HepG2 (cell line): ENCODE measurements around the gene MBTD1. TPM values are rescaled to one million over a fixed set of nuclear protein-coding genes. Genes with fewer than 3 reads are reported as not detected.

Experiments used
- ARID2 ChIP-seq: sonication (generic); formaldehyde crosslinking; IDR thresholded peaks from 2 replicates; pipeline ENCODE4 v1.8.1; 2022; ENCODE audit warnings: mild to moderate bottlenecking, missing genetic modification reagents, borderline replicate concordance
- ARNT ChIP-seq: fragments of 450-650 bp; IDR thresholded peaks from 2 replicates; pipeline ENCODE4 v1.6.1; 2017
- ATF3 ChIP-seq: sonication (generic); formaldehyde crosslinking; IDR thresholded peaks from 2 replicates; pipeline ENCODE4 v1.4.0; 2020; ENCODE audit warnings: missing genetic modification reagents
- CAMTA2 ChIP-seq: sonication (generic); formaldehyde crosslinking; IDR thresholded peaks from 2 replicates; pipeline ENCODE4 v1.4.0; 2020; ENCODE audit warnings: mild to moderate bottlenecking, missing genetic modification reagents, borderline replicate concordance
- CENPBD1 ChIP-seq: sonication (generic); formaldehyde crosslinking; IDR thresholded peaks from 2 replicates; pipeline ENCODE4 v1.8.0; 2022; ENCODE audit warnings: missing genetic modification reagents, low read depth, mild to moderate bottlenecking, borderline replicate concordance
- DR1 ChIP-seq: sonication (generic); formaldehyde crosslinking; IDR thresholded peaks from 2 replicates; pipeline ENCODE4 v1.8.0; 2021; ENCODE audit warnings: mild to moderate bottlenecking, missing genetic modification reagents, inconsistent platforms
- HMGXB4 ChIP-seq, 2 experiments: sonication (generic) in 1 of 2; formaldehyde crosslinking in 1 of 2; IDR thresholded peaks; 2 replicates each; pipeline versions ENCODE4 v1.4.0 to v1.6.1; 2018 to 2020; ENCODE audit warnings: missing genetic modification reagents in 2 of 2, borderline replicate concordance in 1 of 2, low read depth in 1 of 2, mild to moderate bottlenecking in 1 of 2, missing biosample characterization in 1 of 2
- JDP2 ChIP-seq: sonication (generic); formaldehyde crosslinking; IDR thresholded peaks from 2 replicates; pipeline ENCODE4 v1.8.1; 2022; ENCODE audit warnings: missing genetic modification reagents, borderline replicate concordance
- MEIS1 ChIP-seq: sonication (generic); formaldehyde crosslinking; IDR thresholded peaks from 2 replicates; pipeline ENCODE4 v1.9.0; 2021; ENCODE audit warnings: mild to moderate bottlenecking, missing genetic modification reagents, moderate library complexity, borderline replicate concordance
- RARG ChIP-seq: sonication (generic); formaldehyde crosslinking; IDR thresholded peaks from 2 replicates; pipeline ENCODE4 v1.4.0; 2020; ENCODE audit warnings: low read depth, mild to moderate bottlenecking, missing genetic modification reagents
- RBM22 ChIP-seq: fragments of 200-400 bp; formaldehyde crosslinking; optimal IDR thresholded peaks from 2 replicates; pipeline ENCODE3; 2017; ENCODE audit warnings: mild to moderate bottlenecking, low read length, moderate library complexity
- REPIN1 ChIP-seq: sonication (generic); formaldehyde crosslinking; IDR thresholded peaks from 2 replicates; pipeline ENCODE4 v1.8.0; 2022; ENCODE audit warnings: missing genetic modification reagents, low read depth, mild to moderate bottlenecking, borderline replicate concordance
- SRSF1 ChIP-seq: fragments of 200-400 bp; formaldehyde crosslinking; optimal IDR thresholded peaks from 2 replicates; pipeline ENCODE3; 2017; ENCODE audit warnings: mild to moderate bottlenecking, low read depth, low read length, moderate library complexity
- TRIM24 ChIP-seq: sonication (generic); formaldehyde crosslinking; IDR thresholded peaks from 2 replicates; pipeline ENCODE4 v1.8.0; 2022; ENCODE audit warnings: mild to moderate bottlenecking, missing genetic modification reagents
- ZBTB39 ChIP-seq: sonication (generic); formaldehyde crosslinking; IDR thresholded peaks from 2 replicates; pipeline ENCODE4 v1.5.0; 2020; ENCODE audit warnings: missing genetic modification reagents
- ZNF331 ChIP-seq: sonication (generic); formaldehyde crosslinking; IDR thresholded peaks from 2 replicates; pipeline ENCODE4 v1.4.0; 2020; ENCODE audit warnings: missing genetic modification reagents
- ZNF569 ChIP-seq: sonication (generic); formaldehyde crosslinking; IDR thresholded peaks from 2 replicates; pipeline ENCODE4 v1.5.0; 2020; ENCODE audit warnings: mild to moderate bottlenecking, missing genetic modification reagents, moderate library complexity, borderline replicate concordance
- ZNF574 ChIP-seq: sonication (generic); formaldehyde crosslinking; IDR thresholded peaks from 2 replicates; pipeline ENCODE4 v1.4.0; 2020; ENCODE audit warnings: missing genetic modification reagents
- ZNF781 ChIP-seq: sonication (generic); formaldehyde crosslinking; IDR thresholded peaks from 2 replicates; pipeline ENCODE4 v1.5.1; 2020; ENCODE audit warnings: borderline replicate concordance, mild to moderate bottlenecking, missing genetic modification reagents; ENCODE audit errors: not compliant biosample characterization
- ZNF782 ChIP-seq: sonication (generic); formaldehyde crosslinking; IDR thresholded peaks from 2 replicates; pipeline ENCODE4 v1.4.0; 2020; ENCODE audit warnings: missing genetic modification reagents, mild to moderate bottlenecking, borderline replicate concordance
- ZSCAN30 ChIP-seq: sonication (generic); formaldehyde crosslinking; IDR thresholded peaks from 2 replicates; pipeline ENCODE4 v1.5.0; 2020; ENCODE audit warnings: mild to moderate bottlenecking, missing genetic modification reagents
- polyA plus RNA-seq, 8 experiments: library from polyadenylated mRNA; depleted of rRNA in 3 of 8; stranded (reverse) in 7 of 8; unstranded in 1 of 8; fragments of >200 nt; fragmentation: Illumina TruSeq in 4 of 8; extraction: Trizol in 4 of 8; gene quantifications; 2 replicates each; pipeline versions ENCODE4 v1.2.1 to v1.2.3, GENCODE V29; 2011 to 2016; ENCODE audit warnings: low read depth in 4 of 8, missing spikeins in 1 of 8, mixed read lengths in 1 of 8; ENCODE audit not compliant: insufficient read depth in 1 of 8
- total RNA-seq, 5 experiments: library from RNA; depleted of rRNA; stranded (reverse); fragments of >200 nt; fragmentation: Illumina TruSeq; extraction: Trizol; gene quantifications; 2 replicates each; pipeline ENCODE4 v1.2.3, GENCODE V29; 2016; ENCODE audit warnings: low read depth in 1 of 5

The MBTD1 gene
- total and polyA plus RNA-seq, 2 of the 13 experiments (the other 11 are each of a cell fraction or from before 2014, with no cell fraction given) = 20.9 TPM

- no peak for TF ChIP-seq ZNF574
- no peak for TF ChIP-seq ARNT
- peak in 1 of 2 experiments; percentile 8; a peak in 1 of 4 replicates for TF ChIP-seq HMGXB4 (CRISPR knock-in tag; IDR thresholded peaks at IDR 0.05; ENCODE audit: borderline replicate concordance in 1 of 2, low read depth in 1 of 2)
- no peak for TF ChIP-seq TRIM24 (CRISPR knock-in tag)
- TF ChIP-seq RARG (CRISPR knock-in tag) = no peak
- 0 out of 2 replicates have a peak, but pooled peaks have one; percentile 4 for TF ChIP-seq ZNF569 (CRISPR knock-in tag)
- TF ChIP-seq RBM22 = no peak
- 0 out of 2 replicates have a peak, but pooled peaks have one; percentile 8 for TF ChIP-seq ZNF331 (CRISPR knock-in tag)
- TF ChIP-seq ZSCAN30 (CRISPR knock-in tag) = no peak
- no peak for TF ChIP-seq CENPBD1 (CRISPR knock-in tag)
- TF ChIP-seq ATF3 (CRISPR knock-in tag) = no peak
- no peak for TF ChIP-seq ZNF782 (CRISPR knock-in tag)
- TF ChIP-seq SRSF1 = no peak
- no peak for TF ChIP-seq JDP2
- TF ChIP-seq ARID2 (CRISPR knock-in tag) = 0 out of 2 replicates have a peak, but pooled peaks have one; percentile 40
- TF ChIP-seq MEIS1 (CRISPR knock-in tag) = 0 out of 2 replicates have a peak, but pooled peaks have one; percentile 22
- no peak for TF ChIP-seq DR1
- no peak for TF ChIP-seq ZBTB39 (CRISPR knock-in tag)
- no peak for TF ChIP-seq CAMTA2 (CRISPR knock-in tag)
- TF ChIP-seq ZNF781 (CRISPR knock-in tag) = peak; percentile 1
- TF ChIP-seq REPIN1 (CRISPR knock-in tag) = peak; percentile 35; the same call in 1 of the 2 replicates
These were observed 889 bp downstream of the MBTD1 start (continued) for GRCh38 chr17:51258756-51259563.
